Measurements from ENCODE around the gene POLR2I.
"Not testable (repeated sequence)": the region's sequence is repeated elsewhere in the genome, so short reads cannot be mapped to it uniquely, and the experiment has no call there.

POLR2I gene

DNA sequence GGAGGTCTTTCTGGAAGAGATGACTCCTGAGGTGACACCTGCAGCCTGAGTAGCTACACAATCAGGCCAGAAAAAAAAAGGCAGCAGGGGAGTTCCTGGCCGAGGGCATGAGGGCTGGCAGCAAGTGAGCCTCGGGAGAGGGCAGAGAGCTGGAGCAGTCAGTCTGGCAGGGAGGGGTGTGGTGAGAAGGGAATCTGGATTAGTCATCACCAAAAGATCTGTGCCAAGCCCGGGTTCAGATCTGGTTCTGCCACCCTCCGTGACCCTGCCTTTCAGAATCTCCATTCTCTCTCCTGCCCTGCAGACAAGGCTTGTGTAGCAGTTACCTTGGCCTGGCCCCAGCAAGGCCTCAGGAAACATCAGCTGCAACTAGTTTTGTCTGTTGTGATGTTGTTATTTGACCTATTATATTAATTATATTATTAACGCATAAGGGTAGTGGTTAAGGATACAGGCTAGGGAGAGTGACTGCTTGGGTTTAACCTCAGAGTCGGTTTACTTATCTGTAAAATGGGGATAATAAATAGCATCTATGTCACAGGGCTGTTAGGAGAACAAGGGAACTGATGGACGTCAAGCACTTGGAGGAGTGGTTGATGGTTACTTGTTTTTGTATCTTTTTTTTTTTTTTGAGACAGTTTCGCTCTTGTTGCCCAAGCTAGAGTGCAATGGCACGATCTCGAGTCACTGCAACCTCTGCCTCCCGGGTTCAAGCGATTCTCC is 22.4 kb upstream of the POLR2I start:
- peak overlapping the region in 1 of 5 donors; percentile 60 for H3K9ac ChIP-seq (ENCODE audit: low read length in 5 of 5)
- H3K4me3 ChIP-seq (ENCODE audit: low read depth in 1 of 5, low read length in 5 of 5): no peak overlapping the region
- H3K27ac ChIP-seq (ENCODE audit: low read depth, low read length): no peak overlapping the region
- H3K4me1 ChIP-seq (ENCODE audit: control insufficient read depth in 5 of 5, insufficient read depth in 5 of 5, low read length in 5 of 5): peaks cover 0 to 25% (median 22%) of the 10 kb centered on the region in 5 donors
- peaks cover 0 to 4% (median 2%) of the 10 kb centered on the region in 5 donors for H3K36me3 ChIP-seq (ENCODE audit: control insufficient read depth in 5 of 5, insufficient read depth in 5 of 5, low read length in 5 of 5)
- H3K27me3 ChIP-seq (ENCODE audit: control insufficient read depth in 5 of 5, insufficient read depth in 4 of 5, low read length in 5 of 5): no peaks in the 10 kb centered on the region
- H3K9me3 ChIP-seq (ENCODE audit: control insufficient read depth in 5 of 5, low read length in 5 of 5): no peaks in the 10 kb centered on the region

DNA sequence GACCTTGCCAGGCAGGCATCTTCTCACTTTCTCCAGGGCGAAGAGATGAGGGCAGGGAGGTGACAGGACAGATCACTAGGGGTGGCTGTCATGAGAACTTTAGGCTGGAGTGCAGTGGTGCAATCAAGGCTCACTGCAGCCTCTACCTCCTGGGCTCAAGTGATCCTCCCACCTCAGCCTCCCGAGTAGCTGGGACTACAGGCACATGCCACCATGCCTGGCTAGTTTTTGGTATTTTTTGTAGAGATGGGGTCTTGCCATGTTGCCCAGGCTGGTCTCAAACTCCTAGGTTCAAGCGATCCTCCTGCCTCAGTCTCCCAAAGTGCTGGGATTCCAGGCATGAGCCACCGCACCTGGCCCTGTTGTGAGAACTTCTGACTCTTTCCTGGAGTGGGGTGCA is 20.2 kb upstream of the POLR2I start:
- H3K9me3 ChIP-seq (ENCODE audit: control insufficient read depth in 5 of 5, low read length in 5 of 5); H3K36me3 ChIP-seq (ENCODE audit: control insufficient read depth in 5 of 5, insufficient read depth in 5 of 5, low read length in 5 of 5); H3K27me3 ChIP-seq (ENCODE audit: control insufficient read depth in 5 of 5, insufficient read depth in 4 of 5, low read length in 5 of 5); H3K9ac ChIP-seq (ENCODE audit: low read length in 5 of 5); H3K4me3 ChIP-seq (ENCODE audit: low read depth in 1 of 5, low read length in 5 of 5); H3K27ac ChIP-seq (ENCODE audit: low read depth, low read length): not testable (repeated sequence)
- peaks cover 0 to 22% (median 18%) of the 10 kb centered on the region in 5 donors for H3K4me1 ChIP-seq (ENCODE audit: control insufficient read depth in 5 of 5, insufficient read depth in 5 of 5, low read length in 5 of 5)

DNA sequence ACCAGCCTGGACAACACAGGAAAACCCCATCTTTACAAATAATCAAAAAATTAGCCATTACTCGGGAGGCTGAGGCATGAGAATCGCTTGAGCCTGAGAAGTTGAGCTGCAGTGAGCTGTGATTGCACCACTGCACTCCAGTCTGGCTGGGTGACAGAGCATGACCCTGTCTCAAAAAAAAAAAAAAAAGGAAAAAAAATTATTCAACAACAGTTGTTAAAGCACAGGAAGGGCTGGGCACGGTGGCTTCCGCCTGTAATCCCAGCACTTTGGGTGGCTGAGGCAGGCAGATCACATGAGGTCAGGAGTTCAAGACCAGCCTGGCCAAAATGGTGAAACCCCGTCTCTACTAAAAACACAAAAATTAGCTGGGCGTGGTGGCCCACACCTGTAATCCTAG is 16.5 kb upstream of the POLR2I start:
- not testable (repeated sequence) for H3K27ac ChIP-seq (ENCODE audit: low read depth, low read length); H3K36me3 ChIP-seq (ENCODE audit: control insufficient read depth in 5 of 5, insufficient read depth in 5 of 5, low read length in 5 of 5); H3K9me3 ChIP-seq (ENCODE audit: control insufficient read depth in 5 of 5, low read length in 5 of 5); H3K27me3 ChIP-seq (ENCODE audit: control insufficient read depth in 5 of 5, insufficient read depth in 4 of 5, low read length in 5 of 5); H3K4me3 ChIP-seq (ENCODE audit: low read depth in 1 of 5, low read length in 5 of 5); H3K9ac ChIP-seq (ENCODE audit: low read length in 5 of 5)
- peaks cover 6 to 28% (median 13%) of the 10 kb centered on the region in 5 donors for H3K4me1 ChIP-seq (ENCODE audit: control insufficient read depth in 5 of 5, insufficient read depth in 5 of 5, low read length in 5 of 5)

DNA sequence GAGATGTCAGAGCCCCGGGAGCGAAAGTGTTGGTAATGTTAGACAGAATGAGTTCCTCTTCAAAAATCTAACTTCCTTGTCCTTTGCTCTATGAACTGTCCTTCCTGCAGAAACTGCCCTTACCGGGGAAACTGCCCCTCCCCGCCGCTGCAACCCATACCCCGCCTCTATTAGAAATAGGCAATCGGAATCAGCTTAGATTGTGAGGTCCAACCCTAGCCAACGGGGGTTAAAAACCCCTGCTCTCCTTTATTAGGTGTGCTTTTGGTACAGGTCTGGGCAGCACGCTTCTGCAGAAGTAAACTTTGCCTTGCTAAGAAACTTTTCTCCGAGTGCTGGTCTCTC is 13.7 kb upstream of the POLR2I start:
- peaks cover 6 to 28% (median 13%) of the 10 kb centered on the region in 5 donors for H3K4me1 ChIP-seq (ENCODE audit: control insufficient read depth in 5 of 5, insufficient read depth in 5 of 5, low read length in 5 of 5)
- peak overlapping the region; percentile 84 for H3K27ac ChIP-seq (ENCODE audit: low read depth, low read length)
- H3K9ac ChIP-seq (ENCODE audit: low read length in 5 of 5): peak overlapping the region in 4 of 5 donors; percentile 71 to 78 (median 73)

DNA sequence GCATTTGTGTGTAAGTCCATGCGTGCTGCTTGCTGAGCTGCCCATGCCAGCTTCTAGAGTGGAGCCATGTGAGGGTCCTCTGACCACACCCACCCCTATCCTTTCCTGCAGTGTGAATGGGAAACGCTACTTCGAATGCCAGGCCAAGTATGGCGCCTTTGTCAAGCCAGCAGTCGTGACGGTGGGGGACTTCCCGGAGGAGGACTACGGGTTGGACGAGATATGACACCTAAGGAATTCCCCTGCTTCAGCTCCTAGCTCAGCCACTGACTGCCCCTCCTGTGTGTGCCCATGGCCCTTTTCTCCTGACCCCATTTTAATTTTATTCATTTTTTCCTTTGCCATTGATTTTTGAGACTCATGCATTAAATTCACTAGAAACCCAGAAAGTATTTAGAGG is 10.9 kb upstream of the POLR2I start:
- no peak overlapping the region for H3K27ac ChIP-seq (ENCODE audit: low read depth, low read length)
- H3K9ac ChIP-seq (ENCODE audit: low read length in 5 of 5): no peak overlapping the region
- H3K9me3 ChIP-seq (ENCODE audit: control insufficient read depth in 5 of 5, low read length in 5 of 5): no peaks in the 10 kb centered on the region
- H3K36me3 ChIP-seq (ENCODE audit: control insufficient read depth in 5 of 5, insufficient read depth in 5 of 5, low read length in 5 of 5): peaks cover 0 to 51% (median 37%) of the 10 kb centered on the region in 5 donors
- no peak overlapping the region for H3K4me3 ChIP-seq (ENCODE audit: low read depth in 1 of 5, low read length in 5 of 5)
- no peaks in the 10 kb centered on the region for H3K27me3 ChIP-seq (ENCODE audit: control insufficient read depth in 5 of 5, insufficient read depth in 4 of 5, low read length in 5 of 5)
- H3K4me1 ChIP-seq (ENCODE audit: control insufficient read depth in 5 of 5, insufficient read depth in 5 of 5, low read length in 5 of 5): peaks cover 6 to 20% (median 10%) of the 10 kb centered on the region in 5 donors

More for the DNA sequence above, 13.7 kb upstream of the POLR2I start:
- Histone ChIP-seq H3K36me3 (ENCODE audit: control insufficient read depth in 5 of 5, insufficient read depth in 5 of 5, low read length in 5 of 5) (peaks cover 0 to 27% (median 18%) of the 10 kb centered on the region in 5 donors), H3K9me3 (ENCODE audit: control insufficient read depth in 5 of 5, low read length in 5 of 5) (no peaks in the 10 kb centered on the region), H3K4me3 (ENCODE audit: low read depth in 1 of 5, low read length in 5 of 5) (peak overlapping the region; percentile 58 to 75 (median 66)), H3K27me3 (ENCODE audit: control insufficient read depth in 5 of 5, insufficient read depth in 4 of 5, low read length in 5 of 5) (no peaks in the 10 kb centered on the region)

DNA sequence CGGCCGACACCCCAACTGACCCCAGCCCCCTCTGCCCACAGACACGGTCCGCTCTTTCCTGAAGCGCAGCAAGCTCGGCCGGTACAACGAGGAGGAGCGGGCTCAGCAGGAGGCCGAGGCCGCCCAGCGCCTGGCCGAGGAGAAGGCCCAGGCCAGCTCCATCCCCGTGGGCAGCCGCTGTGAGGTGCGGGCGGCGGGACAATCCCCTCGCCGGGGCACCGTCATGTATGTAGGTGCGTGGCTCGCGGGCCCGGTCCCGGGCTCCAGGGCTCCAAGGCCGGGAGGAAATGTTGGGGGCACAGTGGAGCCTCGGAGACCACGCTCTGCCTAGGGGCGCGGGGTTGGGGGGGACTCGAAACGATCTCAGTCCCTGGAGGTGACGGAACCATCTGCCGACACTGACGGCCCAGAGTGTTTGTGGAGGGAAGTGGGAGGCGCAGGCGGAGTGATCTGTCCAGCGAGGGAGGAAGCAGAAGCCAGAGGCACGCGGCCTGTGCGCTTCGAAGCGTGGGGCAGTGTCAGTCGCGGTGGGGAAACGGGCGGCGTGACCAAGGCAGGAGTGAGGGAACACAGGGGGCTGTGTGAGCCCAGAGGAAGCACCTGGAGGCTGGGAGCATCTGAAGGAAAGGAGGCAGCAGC is 6.9 kb upstream of the POLR2I start:
- Histone ChIP-seq H3K4me3 (ENCODE audit: low read depth in 1 of 5, low read length in 5 of 5) (no peak overlapping the region), H3K36me3 (ENCODE audit: control insufficient read depth in 5 of 5, insufficient read depth in 5 of 5, low read length in 5 of 5) (peaks cover 0 to 74% (median 57%) of the 10 kb centered on the region in 5 donors), H3K4me1 (ENCODE audit: control insufficient read depth in 5 of 5, insufficient read depth in 5 of 5, low read length in 5 of 5) (peaks cover 0 to 3% (median 0%) of the 10 kb centered on the region in 5 donors)

DNA sequence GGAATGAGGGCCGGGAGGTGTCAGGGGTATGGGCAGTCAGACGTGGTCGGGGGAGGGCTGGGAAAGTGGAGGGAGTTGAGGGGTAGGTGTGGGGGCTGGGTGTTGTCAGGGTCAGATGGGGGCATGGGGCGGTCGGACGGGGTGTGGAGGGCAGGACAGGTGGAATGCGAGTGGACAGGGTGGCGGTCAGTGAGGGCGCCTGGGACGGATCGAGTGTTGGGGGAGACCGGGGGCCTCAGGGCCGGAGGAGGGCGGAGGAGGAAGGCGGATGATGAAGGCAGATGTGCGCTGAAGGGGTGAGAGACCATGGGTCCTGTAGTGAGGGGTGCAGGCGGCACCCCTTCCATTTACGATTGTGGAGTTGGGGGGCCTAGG is 6.3 kb upstream of the POLR2I start:
- Histone ChIP-seq H3K4me1 (ENCODE audit: control insufficient read depth in 5 of 5, insufficient read depth in 5 of 5, low read length in 5 of 5) (peaks cover 4 to 9% (median 5%) of the 10 kb centered on the region in 5 donors), H3K27me3 (ENCODE audit: control insufficient read depth in 5 of 5, insufficient read depth in 4 of 5, low read length in 5 of 5) (no peaks in the 10 kb centered on the region), H3K9me3 (ENCODE audit: control insufficient read depth in 5 of 5, low read length in 5 of 5) (no peaks in the 10 kb centered on the region), H3K36me3 (ENCODE audit: control insufficient read depth in 5 of 5, insufficient read depth in 5 of 5, low read length in 5 of 5) (peaks cover 0 to 73% (median 57%) of the 10 kb centered on the region in 5 donors), H3K27ac (ENCODE audit: low read depth, low read length) (no peak overlapping the region), H3K4me3 (ENCODE audit: low read depth in 1 of 5, low read length in 5 of 5) (no peak overlapping the region), H3K9ac (ENCODE audit: low read length in 5 of 5) (no peak overlapping the region)

More for the DNA sequence above, 6.9 kb upstream of the POLR2I start:
- Histone ChIP-seq H3K9me3 (ENCODE audit: control insufficient read depth in 5 of 5, low read length in 5 of 5) (no peaks in the 10 kb centered on the region), H3K9ac (ENCODE audit: low read length in 5 of 5) (no peak overlapping the region), H3K27ac (ENCODE audit: low read depth, low read length) (no peak overlapping the region), H3K27me3 (ENCODE audit: control insufficient read depth in 5 of 5, insufficient read depth in 4 of 5, low read length in 5 of 5) (no peaks in the 10 kb centered on the region)

DNA sequence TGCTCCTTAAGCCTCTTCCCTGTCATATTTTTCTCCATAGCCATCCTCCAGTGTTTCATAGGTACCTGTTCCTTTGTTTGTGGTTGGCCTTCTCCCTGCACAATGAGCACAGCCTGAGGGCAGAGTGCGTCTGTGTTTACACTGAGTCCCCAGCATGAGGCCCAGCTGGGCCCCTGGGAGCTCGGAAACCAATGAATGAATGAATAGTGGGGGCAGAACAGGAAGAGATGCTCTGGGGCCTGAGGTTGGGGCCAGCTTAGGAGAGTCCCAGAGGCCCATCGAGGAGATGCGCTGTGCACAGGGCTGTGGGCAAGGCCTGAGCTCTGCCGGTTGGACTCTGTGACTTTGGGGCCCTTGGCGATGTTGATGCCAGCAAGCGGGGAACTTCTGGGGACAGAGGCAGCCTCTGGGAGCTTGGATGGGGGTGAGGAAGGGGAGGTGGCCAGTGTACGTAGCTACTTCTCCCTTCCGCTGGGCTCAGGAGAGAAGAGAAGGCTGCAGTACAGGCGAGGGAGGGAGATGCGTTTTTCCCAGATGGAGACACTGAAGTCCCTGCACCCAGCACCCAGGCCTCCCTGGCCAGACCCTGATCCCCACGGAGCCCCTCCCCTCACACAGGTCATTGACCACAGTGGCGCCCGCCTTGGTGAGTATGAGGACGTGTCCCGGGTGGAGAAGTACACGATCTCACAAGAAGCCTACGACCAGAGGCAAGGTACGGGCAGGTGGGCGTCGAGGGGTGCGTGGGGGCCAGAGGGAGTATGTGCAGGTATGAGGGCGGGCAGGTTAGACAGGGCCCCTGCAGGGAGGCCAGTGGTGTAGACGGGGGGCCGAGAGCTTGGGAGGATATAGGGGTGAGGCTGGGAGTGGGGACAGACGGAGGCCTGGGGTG is 5.7 kb upstream of the POLR2I start:
- H3K27ac ChIP-seq (ENCODE audit: low read depth, low read length): no peak overlapping the region
- peaks cover 6 to 13% (median 9%) of the 10 kb centered on the region in 5 donors for H3K4me1 ChIP-seq (ENCODE audit: control insufficient read depth in 5 of 5, insufficient read depth in 5 of 5, low read length in 5 of 5)
- H3K4me3 ChIP-seq (ENCODE audit: low read depth in 1 of 5, low read length in 5 of 5): no peak overlapping the region
- H3K9me3 ChIP-seq (ENCODE audit: control insufficient read depth in 5 of 5, low read length in 5 of 5): no peaks in the 10 kb centered on the region
- H3K27me3 ChIP-seq (ENCODE audit: control insufficient read depth in 5 of 5, insufficient read depth in 4 of 5, low read length in 5 of 5): no peaks in the 10 kb centered on the region
- no peak overlapping the region for H3K9ac ChIP-seq (ENCODE audit: low read length in 5 of 5)
- H3K36me3 ChIP-seq (ENCODE audit: control insufficient read depth in 5 of 5, insufficient read depth in 5 of 5, low read length in 5 of 5): peaks cover 0 to 66% (median 51%) of the 10 kb centered on the region in 5 donors

DNA sequence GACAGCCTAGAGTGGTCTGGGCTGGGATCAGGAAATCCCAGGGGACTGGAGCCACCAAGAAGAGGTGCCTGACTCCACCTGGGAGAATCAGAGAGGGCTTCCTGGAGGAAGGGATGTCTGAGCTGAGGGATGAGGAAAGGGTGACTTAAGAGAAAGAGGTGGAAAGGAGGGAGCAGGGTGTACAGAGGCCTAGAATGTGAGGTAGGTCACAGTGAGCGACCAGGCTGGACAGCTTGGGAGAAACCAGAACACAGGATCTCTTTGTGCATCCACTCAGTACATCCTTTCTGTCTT is 1.6 kb upstream of the POLR2I start:
- H3K27ac ChIP-seq (ENCODE audit: low read depth, low read length): peak overlapping the region; percentile 46
- peak overlapping the region; percentile 69 to 92 (median 87) for H3K4me3 ChIP-seq (ENCODE audit: low read depth in 1 of 5, low read length in 5 of 5)
- no peaks in the 10 kb centered on the region for H3K9me3 ChIP-seq (ENCODE audit: control insufficient read depth in 5 of 5, low read length in 5 of 5)
- peak overlapping the region in 2 of 5 donors; percentile 57 to 69 for H3K9ac ChIP-seq (ENCODE audit: low read length in 5 of 5)
- H3K4me1 ChIP-seq (ENCODE audit: control insufficient read depth in 5 of 5, insufficient read depth in 5 of 5, low read length in 5 of 5): peaks cover 8 to 30% (median 23%) of the 10 kb centered on the region in 5 donors
- peaks cover 0 to 47% (median 36%) of the 10 kb centered on the region in 5 donors for H3K36me3 ChIP-seq (ENCODE audit: control insufficient read depth in 5 of 5, insufficient read depth in 5 of 5, low read length in 5 of 5)
- no peaks in the 10 kb centered on the region for H3K27me3 ChIP-seq (ENCODE audit: control insufficient read depth in 5 of 5, insufficient read depth in 4 of 5, low read length in 5 of 5)

Data from subcutaneous abdominal adipose tissue (tissue), 5 donors.